ENCODE data around the gene KPTN.
"Not testable (repeated sequence)": the region's sequence is repeated elsewhere in the genome, so short reads cannot be mapped to it uniquely, and the experiment has no call there.

Gene KPTN

GRCh38 chr19:47492137-47492533, 8.1 kb upstream of the KPTN start:
- no peak for DNase-seq (ENCODE audit: low spot score)

- DNase-seq (ENCODE audit: low spot score), result no peak
Measured at GRCh38 chr19:47491358-47492136, 7.5 kb upstream of the KPTN start.

DNA sequence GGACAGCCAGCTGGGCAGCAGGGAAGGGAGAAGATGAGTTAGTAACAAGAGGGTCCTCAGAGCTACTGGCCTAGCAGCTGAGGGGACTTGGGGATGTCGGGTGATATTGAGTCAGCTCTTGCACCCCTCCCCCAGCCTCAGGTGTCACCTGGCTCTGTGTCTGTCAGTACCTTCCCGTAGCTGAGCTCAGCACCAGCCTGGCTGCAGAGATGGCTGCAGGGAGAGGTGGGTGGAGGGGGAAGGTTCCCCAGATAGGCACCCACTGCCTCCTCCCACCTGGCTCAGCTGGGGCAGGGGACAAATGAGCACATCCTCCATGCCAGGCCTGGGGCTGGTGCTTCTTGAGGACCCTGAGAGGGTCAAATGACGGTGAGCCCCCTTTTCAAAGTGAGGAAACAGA, 6.8 kb upstream of the KPTN start:
- DNase-seq (ENCODE audit: low spot score), result no peak

- no peak for DNase-seq (ENCODE audit: low spot score)
Measured at GRCh38 chr19:47490031-47490430, 6.0 kb upstream of the KPTN start.

DNA sequence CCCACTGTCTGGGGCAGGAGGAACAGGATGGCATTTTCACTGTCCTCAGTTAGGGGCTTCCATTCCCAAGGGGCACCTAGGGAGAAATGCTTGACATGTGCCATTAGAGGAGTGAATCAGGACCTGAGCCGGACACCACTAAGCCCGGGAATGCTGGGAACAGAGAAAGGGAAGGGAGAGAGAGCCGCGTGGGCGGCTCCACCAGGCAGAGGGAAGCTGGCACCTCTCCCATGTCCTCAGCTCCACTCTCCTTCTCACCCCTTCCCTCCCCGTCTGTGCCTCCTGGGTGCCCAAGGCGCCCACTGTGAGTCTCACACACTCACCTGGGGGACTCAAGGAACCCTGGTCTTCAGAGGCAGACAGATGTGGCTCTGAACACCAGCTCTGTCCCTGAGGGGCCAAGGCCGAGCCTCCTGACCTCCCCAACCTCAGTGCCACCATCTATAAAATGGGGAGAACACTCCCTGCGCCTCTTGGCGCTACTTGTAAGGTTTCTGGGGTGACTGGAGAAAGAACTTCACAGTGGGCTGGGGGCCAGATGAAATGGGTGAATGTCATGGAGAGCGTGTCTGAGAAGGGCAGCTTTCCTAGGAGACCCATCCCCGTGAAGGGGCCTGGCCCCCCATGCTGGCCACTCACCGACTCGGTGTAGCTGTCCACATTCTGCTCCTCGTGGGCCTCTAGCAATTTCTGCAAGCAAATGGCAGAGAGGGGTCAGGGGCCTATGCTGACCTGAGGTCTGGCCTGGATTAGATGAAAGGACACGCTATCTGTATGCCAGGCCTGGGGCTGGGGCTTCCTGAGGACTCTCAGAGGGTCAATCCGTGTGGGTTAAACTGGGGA, 5.3 kb upstream of the KPTN start:
- DNase-seq (ENCODE audit: low spot score), result no peak

DNA sequence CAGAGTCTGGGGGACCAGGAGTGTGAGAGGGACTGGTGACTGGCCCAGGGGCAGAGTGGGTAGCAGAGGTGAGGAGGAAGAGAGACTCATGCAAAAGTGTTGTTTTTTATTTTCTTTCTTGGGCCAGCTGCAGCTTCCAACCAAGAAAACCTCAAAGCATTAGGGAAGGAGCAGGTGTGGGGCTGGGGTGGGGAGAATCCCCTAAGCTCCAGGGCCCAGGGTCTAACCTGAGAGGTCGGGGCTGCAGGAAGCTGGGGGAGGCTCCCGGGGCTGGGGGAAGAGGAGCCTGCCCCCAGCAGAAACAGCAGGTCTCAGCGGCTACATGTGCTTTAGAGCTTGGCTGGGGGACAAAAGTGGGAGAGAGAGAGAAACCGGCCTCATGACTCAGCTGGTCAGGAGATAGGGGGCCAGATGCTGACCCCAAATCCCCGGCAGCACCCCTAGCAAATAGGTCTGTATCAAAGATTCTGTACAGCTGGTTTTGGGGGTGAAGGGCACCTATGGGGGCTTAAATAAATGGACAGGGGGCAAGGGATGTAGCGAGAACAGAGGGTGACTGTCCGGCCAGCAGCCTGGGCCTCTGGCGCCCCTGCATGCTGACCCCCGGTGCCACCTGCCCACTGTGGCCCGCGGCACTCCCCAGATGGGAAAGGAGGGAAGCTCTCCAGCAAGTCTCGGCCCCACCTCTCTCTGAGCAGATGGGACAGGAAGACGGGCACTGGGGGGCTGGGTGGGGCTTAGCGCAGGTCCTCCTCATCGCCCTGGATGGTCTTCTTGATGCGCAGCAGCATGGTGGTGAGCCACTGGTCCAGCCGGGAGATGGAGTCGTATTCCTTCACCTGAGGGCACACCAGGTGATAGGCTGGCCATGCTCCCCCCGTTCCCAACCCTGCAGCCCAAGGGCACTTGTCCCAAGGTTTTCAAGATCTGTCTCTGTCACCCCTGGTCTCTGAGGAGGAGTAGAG, 3.8 kb upstream of the KPTN start:
- no peak for DNase-seq (ENCODE audit: low spot score)

DNA sequence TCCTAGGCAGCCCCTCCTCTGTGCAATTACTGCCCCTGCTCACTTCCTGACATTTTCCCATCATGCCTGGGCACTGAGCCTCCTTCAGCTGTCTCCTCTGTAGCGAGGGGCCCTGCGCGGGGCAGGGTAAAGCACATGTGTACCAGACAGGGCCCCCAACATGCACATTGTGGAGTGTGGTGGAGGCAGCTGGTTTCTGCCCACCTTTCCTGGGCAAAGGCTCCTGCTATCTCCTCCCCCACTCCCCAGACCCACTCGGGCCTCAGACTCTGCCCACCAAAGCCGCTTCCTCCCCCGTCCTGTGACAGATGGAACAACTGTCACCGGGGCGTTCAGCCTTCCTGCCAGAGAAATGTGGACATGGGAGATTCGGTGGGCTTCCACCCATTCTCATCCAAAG, 2.9 kb upstream of the KPTN start:
- no peak for DNase-seq (ENCODE audit: low spot score)

GRCh38 chr19:47486220-47486619, 2.2 kb upstream of the KPTN start:
- DNase-seq (ENCODE audit: low spot score), result not testable (repeated sequence)

GRCh38 chr19:47485210-47485609, 1.2 kb upstream of the KPTN start:
- no peak for DNase-seq (ENCODE audit: low spot score)

- no peak for DNase-seq (ENCODE audit: low spot score)
Measured at GRCh38 chr19:47483200-47483599, 819 bp downstream of the KPTN start.

- DNase-seq (ENCODE audit: low spot score), result no peak
Measured at GRCh38 chr19:47481460-47482052, 2.5 kb downstream of the KPTN start.

GRCh38 chr19:47480658-47481057, 3.4 kb downstream of the KPTN start:
- DNase-seq (ENCODE audit: low spot score), result no peak

DNA sequence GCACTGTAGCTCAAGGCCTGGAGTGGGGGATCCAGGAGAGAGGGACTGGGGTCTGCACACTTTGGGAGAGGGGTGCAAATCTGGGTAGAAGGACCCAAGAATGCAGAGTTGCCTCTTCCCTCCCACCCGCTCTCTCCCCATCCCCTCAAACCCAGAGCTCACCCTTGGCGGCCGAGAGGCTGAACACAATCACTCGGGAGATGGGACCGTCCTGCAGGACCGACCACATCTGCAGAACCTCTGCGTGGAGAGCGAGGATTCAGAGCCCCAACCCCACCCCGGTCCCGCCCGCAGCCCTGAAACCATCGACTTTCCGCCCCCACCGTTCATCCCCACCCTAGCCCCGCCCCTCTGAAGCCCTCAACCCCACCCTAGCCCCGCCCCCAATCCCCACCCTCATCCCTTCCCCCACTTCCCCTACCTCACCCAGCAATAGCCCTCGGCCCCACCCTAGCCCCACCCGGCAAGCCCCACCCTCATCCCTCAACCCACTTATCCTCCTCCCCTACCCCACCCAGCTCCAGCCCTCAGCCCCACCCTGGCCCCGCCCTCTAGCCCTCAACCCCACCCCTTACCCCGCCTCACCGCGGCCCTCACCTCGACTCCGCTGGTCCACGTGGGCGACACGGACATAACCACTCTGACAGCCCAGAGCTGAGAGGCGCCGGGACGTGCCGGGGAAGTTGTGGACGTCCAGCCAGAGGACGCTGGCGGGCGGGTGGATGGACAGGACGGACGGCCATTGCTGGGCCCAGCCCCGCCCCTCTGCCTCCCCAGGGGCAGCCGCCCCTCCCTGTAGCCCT, 4.1 kb downstream of the KPTN start:
- peak; percentile 88 for DNase-seq (ENCODE audit: low spot score)

DNA sequence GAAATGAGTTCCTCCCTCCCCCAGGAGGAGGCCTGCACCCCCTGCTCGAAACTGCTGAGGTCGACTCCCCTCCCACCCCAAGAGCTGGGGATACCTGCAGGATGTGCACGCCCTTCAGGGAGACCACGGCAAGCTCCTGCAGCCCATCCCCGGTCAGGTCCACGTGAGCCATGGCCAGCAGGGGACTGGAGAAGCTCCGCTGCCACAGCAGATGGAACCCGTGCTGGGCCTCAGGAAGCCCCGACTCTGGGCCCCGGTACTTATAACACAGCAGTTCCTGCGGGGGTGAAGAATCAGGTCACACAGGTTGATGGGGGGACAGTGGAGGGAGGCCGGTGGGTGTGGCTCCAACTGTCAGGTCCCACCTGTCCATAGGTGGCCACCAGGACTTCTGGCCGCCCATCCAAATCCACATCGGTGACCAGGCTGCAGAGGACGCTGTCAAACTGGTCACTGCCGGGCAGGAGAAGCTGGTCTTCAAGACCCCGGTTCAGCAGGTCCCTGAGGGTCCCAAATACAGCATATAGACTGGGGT, 7.5 kb downstream of the KPTN start:
- DNase-seq (ENCODE audit: low spot score), result no peak

DNA sequence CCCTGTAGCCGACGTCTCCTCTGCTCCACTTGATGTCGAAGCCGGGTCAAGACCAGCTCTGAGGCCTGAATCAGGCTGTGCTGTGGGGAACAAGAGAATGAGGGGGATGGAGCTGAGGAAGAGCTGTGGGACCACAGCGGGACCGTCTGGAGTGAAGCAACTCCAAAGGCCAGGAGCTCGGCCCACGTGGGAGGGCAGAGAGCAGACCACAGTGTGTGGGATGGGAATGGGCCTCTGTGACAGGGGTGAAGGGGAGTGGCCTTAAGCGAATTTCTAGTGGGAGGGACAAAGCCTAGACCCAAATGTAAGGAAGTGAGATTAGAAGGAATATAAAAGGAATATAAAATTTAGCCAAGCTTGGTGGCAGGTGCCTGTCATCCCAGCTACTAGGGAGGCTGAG, 8.6 kb downstream of the KPTN start:
- DNase-seq (ENCODE audit: low spot score), result no peak

DNA sequence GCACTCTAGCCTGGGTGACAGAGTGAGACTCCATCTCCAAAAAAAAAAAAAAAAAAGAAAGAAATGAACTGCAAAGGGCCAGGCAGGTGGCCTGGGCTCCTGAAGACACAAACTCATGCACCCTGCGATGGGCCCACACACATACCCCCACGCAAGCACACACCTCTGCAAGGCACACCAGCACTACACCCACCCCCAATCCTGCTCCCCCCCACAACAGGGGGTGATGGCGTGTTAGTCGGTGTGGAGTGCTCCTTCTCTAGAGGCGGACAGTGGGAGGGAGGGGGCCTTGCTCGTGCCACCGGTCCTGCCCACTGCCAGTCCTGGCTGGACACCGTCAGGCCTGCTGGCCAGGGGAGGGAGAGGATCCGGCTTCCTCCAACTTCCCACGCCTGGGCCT, 10.7 kb downstream of the KPTN start:
- no peak for DNase-seq (ENCODE audit: low spot score)

- DNase-seq (ENCODE audit: low spot score), result peak; percentile 98
Measured at GRCh38 chr19:47471733-47472457, 12.1 kb downstream of the KPTN start, which contains the start of gene SLC8A2. TSS of gene SLC8A2 (minus strand) at chr19:47471893. CDS start at chr19:47466403, 5,490 bp downstream.

DNA sequence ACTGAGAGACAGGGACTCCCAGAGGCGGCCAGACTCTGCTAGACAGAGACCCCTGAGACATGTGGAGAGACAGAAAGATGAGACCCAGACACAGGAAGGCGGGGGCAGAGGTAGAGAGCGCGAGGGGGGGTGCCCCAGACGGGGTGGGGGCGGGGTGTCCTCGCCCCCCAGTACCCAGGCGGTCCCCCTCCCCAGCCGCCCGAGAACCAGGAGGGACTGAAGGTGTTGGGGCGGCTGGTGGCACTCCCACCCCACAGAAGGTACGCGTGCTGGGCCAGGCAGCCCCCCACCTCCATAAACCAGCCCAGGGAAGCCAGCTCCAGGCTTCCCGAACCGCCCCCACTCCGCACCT, 12.7 kb downstream of the KPTN start:
- DNase-seq (ENCODE audit: low spot score), result no peak

DNA sequence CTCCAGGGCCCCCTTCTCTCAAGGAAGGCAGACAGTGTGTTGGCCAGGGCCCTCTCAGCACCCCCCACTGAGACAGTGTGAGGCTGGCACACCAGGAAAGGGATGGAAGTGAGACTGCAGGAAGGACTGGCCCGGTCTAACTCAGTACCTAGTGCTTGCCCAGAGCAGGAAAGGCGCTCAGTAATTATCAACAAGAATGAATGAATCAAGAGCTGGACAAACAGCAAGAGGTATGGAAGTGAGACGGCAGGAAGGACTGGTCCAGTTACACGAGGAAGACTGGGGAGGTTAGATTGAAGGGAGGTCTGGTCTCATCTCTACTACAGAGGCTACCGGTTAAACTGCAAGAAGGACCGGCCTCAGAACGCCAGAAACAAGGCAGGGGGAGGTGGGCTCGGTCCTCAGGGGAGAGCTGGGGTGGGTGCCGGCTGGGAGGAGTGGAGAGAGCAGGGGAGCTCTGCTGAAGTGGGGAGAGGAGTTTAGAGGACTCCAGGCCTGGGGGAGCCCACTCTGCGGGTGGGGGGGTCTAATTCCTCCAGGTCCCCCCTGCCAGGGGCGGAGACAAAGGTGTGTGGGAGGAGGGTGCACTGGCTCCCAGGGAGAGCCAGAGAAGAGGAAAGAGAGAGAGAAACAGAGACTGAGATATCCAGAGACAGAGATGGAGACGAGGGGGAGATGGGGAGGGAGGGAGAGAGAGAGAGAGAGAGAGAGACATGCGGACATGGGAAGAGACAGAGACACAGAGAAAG, 13.4 kb downstream of the KPTN start:
- DNase-seq (ENCODE audit: low spot score), result no peak

Data from iPS-NIHi11 (cell line).